WTC11 (cell line): Measurements from ENCODE around the gene NEURL2. TPM values are rescaled to one million over a fixed set of nuclear protein-coding genes. Genes with fewer than 3 reads are reported as not detected.

Experiments
- ATAC-seq: fragments of 200-7000 bp; cut with Tn5 transposase; 2 replicates; pipeline ENCODE4 v1.10.0; 2021; ENCODE audit warnings: mild to moderate bottlenecking, moderate library complexity
- Bru-seq: library from RNA; stranded (reverse); fragments of 400-500 nt; gene quantifications from one replicate; lab custom pipeline; 2021; lab: Mats Ljungman, UMichigan
- CTCF ChIA-PET: fragments of 300-600 bp; sonication (Branson Sonifier 250); formaldehyde crosslinking; loops from one replicate; lab custom pipeline; 2021; ENCODE audit warnings: antibody characterized with exemption; lab: Charles Lee
- POLR2A ChIA-PET: fragments of 350-600 bp; sonication (Branson Sonifier 250); formaldehyde crosslinking; loops from one replicate; lab custom pipeline; 2021; ENCODE audit warnings: antibody characterized with exemption; lab: Charles Lee
- DNase-seq: peaks from one replicate; pipeline ENCODE4 v3.0.0; 2021; ENCODE audit warnings: low spot score
- H3K27ac Mint-ChIP-seq: 2 replicates; pipeline ENCODE4 v1.8.0; 2021; ENCODE audit warnings: mixed read lengths
- H3K27me3 Mint-ChIP-seq: 2 replicates; pipeline ENCODE4 v1.8.0; 2021; ENCODE audit warnings: low read depth, mild to moderate bottlenecking, moderate library complexity, mixed read lengths
- H3K36me3 Mint-ChIP-seq: 2 replicates; pipeline ENCODE4 v1.8.0; 2021; ENCODE audit warnings: mixed read lengths
- H3K4me1 Mint-ChIP-seq: 2 replicates; pipeline ENCODE4 v1.8.0; 2022; ENCODE audit warnings: mixed read lengths
- H3K4me3 Mint-ChIP-seq: 2 replicates; pipeline ENCODE4 v1.8.0; 2021; ENCODE audit warnings: mild to moderate bottlenecking, moderate library complexity, mixed read lengths
- H3K9me3 Mint-ChIP-seq: 2 replicates; pipeline ENCODE4 v1.8.0; 2021; ENCODE audit warnings: mixed read lengths
- ATF2 ChIP-seq: sonication (generic); formaldehyde crosslinking; IDR thresholded peaks from 2 replicates; pipeline ENCODE4 v1.8.1; 2022; ENCODE audit warnings: low read depth, missing genetic modification reagents, borderline replicate concordance
- EMX1 ChIP-seq: fragments of 250-450 bp; sonication (Bioruptor Pico); IDR thresholded peaks from 2 replicates; pipeline ENCODE4 v1.8.0; 2021; ENCODE audit warnings: mild to moderate bottlenecking
- ERG ChIP-seq: fragments of 250-450 bp; sonication (Bioruptor Pico); IDR thresholded peaks from 2 replicates; pipeline ENCODE4 v1.8.0; 2021; ENCODE audit warnings: mild to moderate bottlenecking
- ESRRA ChIP-seq: sonication (generic); formaldehyde crosslinking; IDR thresholded peaks from 2 replicates; pipeline ENCODE4 v1.8.1; 2022; ENCODE audit warnings: mild to moderate bottlenecking, missing genetic modification reagents, borderline replicate concordance
- ETV6 ChIP-seq: sonication (generic); formaldehyde crosslinking; IDR thresholded peaks from 2 replicates; pipeline ENCODE4 v1.8.1; 2022; ENCODE audit warnings: mild to moderate bottlenecking, missing genetic modification reagents
- FOXJ3 ChIP-seq: sonication (generic); formaldehyde crosslinking; IDR thresholded peaks from 2 replicates; pipeline ENCODE4 v1.9.0; 2021; ENCODE audit warnings: missing genetic modification reagents, mild to moderate bottlenecking, borderline replicate concordance
- FOXP1 ChIP-seq: sonication (generic); formaldehyde crosslinking; IDR thresholded peaks from 2 replicates; pipeline ENCODE4 v1.8.0; 2022; ENCODE audit warnings: missing genetic modification reagents, mild to moderate bottlenecking, moderate library complexity, borderline replicate concordance
- GABPB1 ChIP-seq: sonication (generic); formaldehyde crosslinking; IDR thresholded peaks from 2 replicates; pipeline ENCODE4 v1.8.1; 2023; ENCODE audit warnings: mild to moderate bottlenecking, missing genetic modification reagents
- IRF1 ChIP-seq: sonication (generic); formaldehyde crosslinking; IDR thresholded peaks from 2 replicates; pipeline ENCODE4 v1.8.0; 2023; ENCODE audit warnings: missing genetic modification reagents
- JAZF1 ChIP-seq: fragments of 250-450 bp; sonication (Bioruptor Pico); IDR thresholded peaks from 2 replicates; pipeline ENCODE4 v1.9.0; 2021; ENCODE audit warnings: moderate library complexity, mild to moderate bottlenecking, inconsistent platforms
- JUN ChIP-seq: sonication (generic); formaldehyde crosslinking; IDR thresholded peaks from 2 replicates; pipeline ENCODE4 v1.8.0; 2023; ENCODE audit warnings: mild to moderate bottlenecking, missing genetic modification reagents
- MAX ChIP-seq: sonication (generic); formaldehyde crosslinking; IDR thresholded peaks from 2 replicates; pipeline ENCODE4 v1.8.0; 2022; ENCODE audit warnings: mild to moderate bottlenecking, missing genetic modification reagents
- NFATC4 ChIP-seq: fragments of 250-450 bp; sonication (Bioruptor Pico); IDR thresholded peaks from 2 replicates; pipeline ENCODE4 v1.9.0; 2021; ENCODE audit warnings: mild to moderate bottlenecking
- NR1H2 ChIP-seq: sonication (generic); formaldehyde crosslinking; IDR thresholded peaks from 2 replicates; pipeline ENCODE4 v1.9.0; 2021; ENCODE audit warnings: mild to moderate bottlenecking, moderate library complexity, missing genetic modification reagents
- OVOL2 ChIP-seq: fragments of 250-450 bp; sonication (Bioruptor Pico); IDR thresholded peaks from 2 replicates; pipeline ENCODE4 v1.9.0; 2021; ENCODE audit warnings: mild to moderate bottlenecking, borderline replicate concordance
- PREB ChIP-seq: sonication (generic); formaldehyde crosslinking; IDR thresholded peaks from 2 replicates; pipeline ENCODE4 v1.8.1; 2022; ENCODE audit warnings: mild to moderate bottlenecking, missing genetic modification reagents, moderate library complexity, borderline replicate concordance
- RELA ChIP-seq: sonication (generic); formaldehyde crosslinking; IDR thresholded peaks from 2 replicates; pipeline ENCODE4 v1.8.1; 2022; ENCODE audit warnings: missing genetic modification reagents, mild to moderate bottlenecking, borderline replicate concordance
- SMAD3 ChIP-seq: sonication (generic); formaldehyde crosslinking; IDR thresholded peaks from 2 replicates; pipeline ENCODE4 v1.8.0; 2022; ENCODE audit warnings: missing genetic modification reagents, mild to moderate bottlenecking, borderline replicate concordance
- TEAD4 ChIP-seq: sonication (generic); formaldehyde crosslinking; IDR thresholded peaks from 2 replicates; pipeline ENCODE4 v1.8.0; 2022; ENCODE audit warnings: mild to moderate bottlenecking, missing genetic modification reagents
- ZBTB21 ChIP-seq: sonication (generic); formaldehyde crosslinking; IDR thresholded peaks from 2 replicates; pipeline ENCODE4 v1.8.1; 2023; ENCODE audit warnings: mild to moderate bottlenecking, missing genetic modification reagents, borderline replicate concordance
- ZBTB43 ChIP-seq: sonication (generic); formaldehyde crosslinking; IDR thresholded peaks from 2 replicates; pipeline ENCODE4 v1.8.1; 2023; ENCODE audit warnings: mild to moderate bottlenecking, missing genetic modification reagents
- ZNF219 ChIP-seq: sonication (generic); formaldehyde crosslinking; IDR thresholded peaks from 2 replicates; pipeline ENCODE4 v1.8.0; 2023; ENCODE audit warnings: missing genetic modification reagents, mild to moderate bottlenecking, borderline replicate concordance
- ZNF396 ChIP-seq: fragments of 250-450 bp; sonication (Bioruptor Pico); IDR thresholded peaks from 2 replicates; pipeline ENCODE4 v1.8.0; 2021; ENCODE audit warnings: mild to moderate bottlenecking, moderate library complexity, borderline replicate concordance
- ZNF423 ChIP-seq: fragments of 250-450 bp; sonication (Bioruptor Pico); IDR thresholded peaks from 2 replicates; pipeline ENCODE4 v2.1.2; 2022; ENCODE audit warnings: mild to moderate bottlenecking, moderate library complexity
- ZNF425 ChIP-seq: fragments of 250-450 bp; sonication (Bioruptor Pico); conservative IDR thresholded peaks from 2 replicates; pipeline ENCODE4 v1.9.0; 2021; ENCODE audit warnings: mild to moderate bottlenecking
- long read RNA-seq, 3 experiments: library from RNA in 1 of 3; library from capped mRNA in 1 of 3; library from polyadenylated mRNA in 1 of 3; unstranded in 2 of 3; stranded (forward) in 1 of 3; transcript quantifications; one replicate each; pipeline ENCODE4 v2.0.0, GENCODE V29; 2021
- total RNA-seq: library from RNA; stranded (reverse); gene quantifications from 3 replicates; pipeline ENCODE4 v1.2.3, GENCODE V29; 2021

Gene NEURL2
- total RNA-seq (6.1 to 8.3 TPM (median 6.6 TPM) in 3 replicates), Bru-seq, nascent RNA (percentile 69 among the genes with signal in this experiment)
- long read RNA-seq, experiment 1, transcript NEURL2-201 (2 exons, 1,278 nt), result major isoform, 9 of 9 reads
- long read RNA-seq, experiment 1, partial matches to known transcripts, result 0 of 9 reads
- long read RNA-seq, experiment 1, other reads (novel, unspliced or antisense), result 0 of 9 reads
- long read RNA-seq, experiment 2, transcript NEURL2-201 (2 exons, 1,278 nt), result major isoform, 5 of 9 reads
- long read RNA-seq, experiment 2, partial matches to known transcripts, result 0 of 9 reads
- long read RNA-seq, experiment 2, other reads (novel, unspliced or antisense), result 3 of 9 reads
- long read RNA-seq, experiment 3, transcript NEURL2-201 (2 exons, 1,278 nt), result major isoform, 6 of 6 reads
- long read RNA-seq, experiment 3, partial matches to known transcripts, result 0 of 6 reads
- long read RNA-seq, experiment 3, other reads (novel, unspliced or antisense), result 0 of 6 reads

- Mint-ChIP-seq H3K4me1 (peaks cover 12% of the 10 kb centered on the region), H3K9me3 (no peaks in the 10 kb centered on the region), H3K27ac (peak within 1 kb of the TSS; percentile 78; the same call in 1 of the 2 replicates), H3K4me3 (peak within 1 kb of the TSS; percentile 87), H3K27me3 (no peaks in the 10 kb centered on the region; the same call in 1 of the 2 replicates), H3K36me3 (peaks cover 4% of the 10 kb centered on the region)
- DNase-seq (peak; percentile 91), ATAC-seq (peak; percentile 33)
- POLR2A ChIA-PET, result interaction anchor here (1.2 to 2.2 kb wide), 5 partner anchors 21 to 68 kb away, joined by 3 to 19 read pairs (median 8); partner anchors contain the start of genes PCIF1 and PLTP
- CTCF ChIA-PET, result interaction anchor here (1.0 to 3.0 kb wide), 19 partner anchors 10 to 120 kb away, joined by 3 to 38 read pairs (median 12); partner anchors contain the start of genes PCIF1, PLTP, SNX21 and TNNC2
- no peak for TF ChIP-seq ATF2 (CRISPR knock-in tag)
- TF ChIP-seq ETV6 (CRISPR knock-in tag), result peak; percentile 83; the same call in 1 of the 2 replicates
- no peak for TF ChIP-seq ZNF396
- peak; percentile 93 for TF ChIP-seq FOXP1
- TF ChIP-seq ZNF425 (CRISPR knock-in tag), result no peak
- TF ChIP-seq JAZF1, result no peak
- TF ChIP-seq RELA (CRISPR knock-in tag), result peak; percentile 44; the same call in 1 of the 2 replicates
- no peak for TF ChIP-seq NFATC4 (CRISPR knock-in tag)
- 0 out of 2 replicates have a peak, but pooled peaks have one; percentile 5 for TF ChIP-seq IRF1 (CRISPR knock-in tag)
- 0 out of 2 replicates have a peak, but pooled peaks have one; percentile 47 for TF ChIP-seq FOXJ3 (CRISPR knock-in tag)
- no peak for TF ChIP-seq PREB (CRISPR knock-in tag)
- 0 out of 2 replicates have a peak, but pooled peaks have one; percentile 9 for TF ChIP-seq ZBTB21 (CRISPR knock-in tag)
- no peak for TF ChIP-seq OVOL2 (CRISPR knock-in tag)
- TF ChIP-seq ZNF219 (CRISPR knock-in tag), result no peak
- TF ChIP-seq ZBTB43, result peak; percentile 94; the same call in 1 of the 2 replicates
- peak; percentile 21; the same call in 1 of the 2 replicates for TF ChIP-seq ESRRA (CRISPR knock-in tag)
- TF ChIP-seq TEAD4 (CRISPR knock-in tag), result no peak
- peak; percentile 88 for TF ChIP-seq MAX (CRISPR knock-in tag)
- no peak for TF ChIP-seq SMAD3
- TF ChIP-seq GABPB1 (CRISPR knock-in tag), result peak; percentile 93
- TF ChIP-seq NR1H2, result no peak
- TF ChIP-seq ERG (CRISPR knock-in tag), result no peak
- peak; percentile 59; the same call in 1 of the 2 replicates for TF ChIP-seq ZNF423 (CRISPR knock-in tag)
- peak; percentile 33; the same call in 1 of the 2 replicates for TF ChIP-seq JUN (CRISPR knock-in tag)
- TF ChIP-seq EMX1 (CRISPR knock-in tag), result no peak
Measured at GRCh38 chr20:45890985-45891983, at the start of gene NEURL2, which contains the start of gene CTSA. Gene NEURL2 (minus strand): TSS chr20:45891208. CDS start chr20:45890991, 217 bp downstream. Gene CTSA (plus strand): TSS chr20:45891335. CDS start chr20:45891569, 234 bp downstream.
